Measurements from ENCODE around the gene SHANK3. TPM values are rescaled to one million over a fixed set of nuclear protein-coding genes. Genes with fewer than 3 reads are reported as not detected.

Gene SHANK3
- total RNA-seq, 1 donor from 2014 or later: 10.6 TPM

DNA sequence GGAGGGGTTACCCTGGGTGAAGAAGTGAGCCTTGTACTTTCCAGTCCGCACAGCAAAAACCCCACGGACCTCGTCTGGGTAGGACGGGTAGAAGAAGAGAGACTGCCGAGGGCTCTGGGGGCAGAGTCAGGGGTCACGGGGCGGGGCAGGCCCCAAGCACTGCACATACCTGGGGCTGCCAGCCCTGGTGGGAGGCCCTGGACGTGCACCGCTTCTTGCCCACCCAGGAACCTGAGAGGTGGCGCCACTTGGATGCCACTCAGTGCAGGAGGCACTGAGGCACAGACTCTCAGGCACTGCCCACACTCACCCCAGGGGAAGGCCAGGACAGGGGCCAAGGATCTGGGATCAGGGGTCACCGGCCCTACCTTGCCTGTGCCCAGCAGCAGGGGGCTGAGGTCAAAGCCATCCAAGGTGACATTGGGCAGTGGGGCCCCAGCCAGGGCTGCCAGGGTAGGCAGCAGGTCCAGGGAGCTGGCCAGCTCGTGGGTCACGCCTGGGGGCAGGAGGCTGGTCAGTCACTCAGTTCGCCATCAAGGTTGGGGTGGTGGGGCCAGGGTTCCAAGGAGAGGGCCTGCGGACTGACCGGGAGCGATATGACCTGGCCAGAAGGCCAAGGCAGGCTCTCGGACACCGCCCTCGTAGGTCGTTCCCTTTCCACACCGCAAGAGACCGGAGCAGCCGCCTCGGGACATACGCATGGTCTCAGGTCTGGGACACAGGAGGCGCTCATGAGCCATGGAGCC is 46.9 kb upstream of the SHANK3 start:
- no peak for TF ChIP-seq EZH2 (IDR thresholded peaks at IDR 0.05; ENCODE audit: insufficient read depth, low read length)
- FAIRE-seq (no peak), DNase-seq (ENCODE audit: low read depth) (no peak)
- peaks cover 2% of the 10 kb centered on the region for H3K36me3 Mint-ChIP-seq (ENCODE audit: low read depth, unreplicated experiment)
- peaks cover 5% of the 10 kb centered on the region for H3K27me3 Mint-ChIP-seq (ENCODE audit: low read depth, unreplicated experiment)
- no peak overlapping the region for H3K27ac Mint-ChIP-seq (ENCODE audit: unreplicated experiment)
- no peaks in the 10 kb centered on the region for H3K9me3 Mint-ChIP-seq (ENCODE audit: unreplicated experiment)
- no peak overlapping the region for H3K4me3 Mint-ChIP-seq (ENCODE audit: unreplicated experiment)
- no peak overlapping the region for H3K9ac ChIP-seq (ENCODE audit: low read length)
- peaks cover 13% of the 10 kb centered on the region for H3K4me1 ChIP-seq (ENCODE audit: insufficient read depth, low read length)
- no peak overlapping the region for H2AFZ ChIP-seq (ENCODE audit: low read depth, low read length)
- no peak overlapping the region for H3K4me3 ChIP-seq (ENCODE audit: insufficient read depth, low read depth, low read length)
- H3K9me3 ChIP-seq (ENCODE audit: insufficient read depth, low read depth, low read length): no peaks in the 10 kb centered on the region
- no peak overlapping the region for H3K27ac ChIP-seq (ENCODE audit: low read depth, low read length)
- H3K36me3 ChIP-seq (ENCODE audit: insufficient read depth, low read length): no peaks in the 10 kb centered on the region
- H3K4me2 ChIP-seq (ENCODE audit: low read length): no peak overlapping the region
- peaks cover 7% of the 10 kb centered on the region for H4K20me1 ChIP-seq (ENCODE audit: insufficient read depth, low read length)
- H3K4me1 Mint-ChIP-seq (ENCODE audit: low read depth, unreplicated experiment): peaks cover 11% of the 10 kb centered on the region
- H3K27me3 ChIP-seq (ENCODE audit: insufficient read depth, low read length): peaks cover 10% of the 10 kb centered on the region
- H3K79me2 ChIP-seq (ENCODE audit: insufficient read depth, low read length): no peaks in the 10 kb centered on the region

DNA sequence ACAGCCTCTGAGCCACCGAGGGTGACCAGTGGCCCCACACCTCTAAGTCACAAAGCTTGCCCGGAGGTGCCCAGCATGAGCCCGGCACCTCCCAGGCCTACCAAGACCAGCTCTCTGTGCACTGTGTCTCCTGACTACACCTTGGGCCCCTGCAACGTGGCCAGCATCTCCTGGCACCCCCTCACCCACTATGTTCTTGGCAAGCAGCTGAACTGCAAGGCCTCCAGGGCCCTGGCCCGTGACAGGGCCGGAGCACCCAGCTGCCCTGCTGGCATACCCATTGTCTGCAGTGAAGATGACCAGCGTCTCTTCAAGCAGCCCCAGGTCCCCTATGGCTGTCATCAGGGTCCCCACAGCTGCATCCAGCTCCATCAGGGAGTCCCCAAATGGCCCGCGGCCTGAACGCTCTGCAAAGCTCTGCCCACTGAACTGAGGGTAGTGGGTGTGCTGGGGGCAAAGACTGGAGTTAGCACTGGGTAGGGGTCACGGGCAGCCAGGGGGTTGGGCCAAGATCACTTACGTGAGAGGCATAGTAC is 46.2 kb upstream of the SHANK3 start:
- Histone ChIP-seq H3K79me2 (ENCODE audit: insufficient read depth, low read length) (no peaks in the 10 kb centered on the region), H3K9ac (ENCODE audit: low read length) (no peak overlapping the region), H3K36me3 (ENCODE audit: insufficient read depth, low read length) (no peaks in the 10 kb centered on the region), H3K27ac (ENCODE audit: low read depth, low read length) (no peak overlapping the region), H3K4me3 (ENCODE audit: insufficient read depth, low read depth, low read length) (no peak overlapping the region), H3K4me2 (ENCODE audit: low read length) (no peak overlapping the region), H4K20me1 (ENCODE audit: insufficient read depth, low read length) (peaks cover 2% of the 10 kb centered on the region), H3K4me1 (ENCODE audit: insufficient read depth, low read length) (peaks cover 13% of the 10 kb centered on the region), H2AFZ (ENCODE audit: low read depth, low read length) (no peak overlapping the region), H3K27me3 (ENCODE audit: insufficient read depth, low read length) (peaks cover 5% of the 10 kb centered on the region), H3K9me3 (ENCODE audit: insufficient read depth, low read depth, low read length) (no peaks in the 10 kb centered on the region)
- DNase-seq (ENCODE audit: low read depth) (no peak), FAIRE-seq (no peak)
- Mint-ChIP-seq H3K36me3 (ENCODE audit: low read depth, unreplicated experiment) (peaks cover 2% of the 10 kb centered on the region), H3K9me3 (ENCODE audit: unreplicated experiment) (no peaks in the 10 kb centered on the region), H3K27ac (ENCODE audit: unreplicated experiment) (no peak overlapping the region), H3K4me1 (ENCODE audit: low read depth, unreplicated experiment) (peaks cover 10% of the 10 kb centered on the region), H3K4me3 (ENCODE audit: unreplicated experiment) (peak overlapping the region; percentile 67), H3K27me3 (ENCODE audit: low read depth, unreplicated experiment) (no peaks in the 10 kb centered on the region)
- TF ChIP-seq EZH2 (IDR thresholded peaks at IDR 0.05; ENCODE audit: insufficient read depth, low read length): no peak
- TF ChIP-seq, protein P1, sequence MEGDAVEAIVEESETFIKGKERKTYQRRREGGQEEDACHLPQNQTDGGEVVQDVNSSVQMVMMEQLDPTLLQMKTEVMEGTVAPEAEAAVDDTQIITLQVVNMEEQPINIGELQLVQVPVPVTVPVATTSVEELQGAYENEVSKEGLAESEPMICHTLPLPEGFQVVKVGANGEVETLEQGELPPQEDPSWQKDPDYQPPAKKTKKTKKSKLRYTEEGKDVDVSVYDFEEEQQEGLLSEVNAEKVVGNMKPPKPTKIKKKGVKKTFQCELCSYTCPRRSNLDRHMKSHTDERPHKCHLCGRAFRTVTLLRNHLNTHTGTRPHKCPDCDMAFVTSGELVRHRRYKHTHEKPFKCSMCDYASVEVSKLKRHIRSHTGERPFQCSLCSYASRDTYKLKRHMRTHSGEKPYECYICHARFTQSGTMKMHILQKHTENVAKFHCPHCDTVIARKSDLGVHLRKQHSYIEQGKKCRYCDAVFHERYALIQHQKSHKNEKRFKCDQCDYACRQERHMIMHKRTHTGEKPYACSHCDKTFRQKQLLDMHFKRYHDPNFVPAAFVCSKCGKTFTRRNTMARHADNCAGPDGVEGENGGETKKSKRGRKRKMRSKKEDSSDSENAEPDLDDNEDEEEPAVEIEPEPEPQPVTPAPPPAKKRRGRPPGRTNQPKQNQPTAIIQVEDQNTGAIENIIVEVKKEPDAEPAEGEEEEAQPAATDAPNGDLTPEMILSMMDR (IDR thresholded peaks at IDR 0.05; ENCODE audit: insufficient read depth, low read depth, low read length): no peak

DNA sequence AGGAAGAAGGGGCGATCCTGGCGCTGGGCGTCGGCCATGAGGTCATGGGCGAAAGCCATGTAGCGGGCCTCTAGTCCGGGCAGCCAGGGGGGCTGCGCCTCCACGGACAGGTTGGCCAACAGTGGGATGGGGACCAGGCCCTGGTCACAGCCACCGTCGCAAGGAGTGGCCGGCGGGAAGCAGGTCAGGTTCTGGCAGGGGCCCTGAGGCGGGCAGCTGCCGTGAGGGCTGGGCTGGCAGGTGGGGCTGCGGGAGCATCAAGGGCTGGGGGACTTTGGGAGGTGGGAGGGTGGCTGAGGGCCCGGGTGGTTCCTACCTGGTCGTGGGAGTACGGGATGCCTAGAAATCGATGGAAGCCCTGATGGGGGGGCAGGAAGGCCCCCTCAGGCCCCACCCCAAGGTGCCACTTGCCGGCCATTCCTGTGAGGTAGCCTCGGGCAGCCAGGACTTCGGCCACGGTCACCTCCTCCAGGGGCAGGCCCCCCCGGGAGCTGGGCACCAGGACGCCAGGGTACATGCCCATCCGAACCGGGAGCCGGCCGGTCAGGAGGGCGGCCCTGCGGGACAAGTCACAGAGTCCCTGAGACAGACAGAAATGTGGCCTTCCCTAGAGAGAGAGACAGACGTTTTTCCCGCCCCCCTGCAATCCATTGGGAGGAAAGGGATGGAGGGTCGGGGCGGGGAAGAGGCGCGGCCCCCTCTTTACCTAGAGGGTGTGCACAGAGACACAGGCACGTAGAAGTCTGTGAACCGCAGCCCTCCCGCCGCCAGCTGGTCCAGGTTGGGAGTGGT is 45.6 kb upstream of the SHANK3 start:
- TF ChIP-seq, protein P1 (IDR thresholded peaks at IDR 0.05; ENCODE audit: insufficient read depth, low read depth, low read length): no peak
- TF ChIP-seq EZH2 (IDR thresholded peaks at IDR 0.05; ENCODE audit: insufficient read depth, low read length): no peak
- Mint-ChIP-seq H3K9me3 (ENCODE audit: unreplicated experiment) (no peaks in the 10 kb centered on the region), H3K4me3 (ENCODE audit: unreplicated experiment) (peak overlapping the region; percentile 84), H3K4me1 (ENCODE audit: low read depth, unreplicated experiment) (peaks cover 7% of the 10 kb centered on the region), H3K36me3 (ENCODE audit: low read depth, unreplicated experiment) (peaks cover 2% of the 10 kb centered on the region), H3K27ac (ENCODE audit: unreplicated experiment) (no peak overlapping the region), H3K27me3 (ENCODE audit: low read depth, unreplicated experiment) (no peaks in the 10 kb centered on the region)
- Histone ChIP-seq H3K9me3 (ENCODE audit: insufficient read depth, low read depth, low read length) (no peaks in the 10 kb centered on the region), H3K4me1 (ENCODE audit: insufficient read depth, low read length) (peaks cover 13% of the 10 kb centered on the region), H3K36me3 (ENCODE audit: insufficient read depth, low read length) (no peaks in the 10 kb centered on the region), H3K4me2 (ENCODE audit: low read length) (peak overlapping the region; percentile 100), H3K27ac (ENCODE audit: low read depth, low read length) (no peak overlapping the region), H2AFZ (ENCODE audit: low read depth, low read length) (peak overlapping the region; percentile 89), H3K4me3 (ENCODE audit: insufficient read depth, low read depth, low read length) (peak overlapping the region; percentile 73), H3K27me3 (ENCODE audit: insufficient read depth, low read length) (no peaks in the 10 kb centered on the region), H3K9ac (ENCODE audit: low read length) (peak overlapping the region; percentile 79), H3K79me2 (ENCODE audit: insufficient read depth, low read length) (no peaks in the 10 kb centered on the region), H4K20me1 (ENCODE audit: insufficient read depth, low read length) (no peaks in the 10 kb centered on the region)
- FAIRE-seq (no peak), DNase-seq (ENCODE audit: low read depth) (no peak)
